HG02943 (cell line): ENCODE data around the gene TPCN2.
A peak's percentile ranks its signal among the peaks of the same experiment; 100 is the strongest.

ENCODE experiments used
- ATAC-seq: cut with Tn5 transposase; IDR thresholded peaks from one replicate; pipeline ENCODE4 v1.9.1; 2021; ENCODE audit warnings: mild to moderate bottlenecking, low read depth, moderate library complexity; ENCODE audit not compliant: unreplicated experiment

The TPCN2 gene

DNA sequence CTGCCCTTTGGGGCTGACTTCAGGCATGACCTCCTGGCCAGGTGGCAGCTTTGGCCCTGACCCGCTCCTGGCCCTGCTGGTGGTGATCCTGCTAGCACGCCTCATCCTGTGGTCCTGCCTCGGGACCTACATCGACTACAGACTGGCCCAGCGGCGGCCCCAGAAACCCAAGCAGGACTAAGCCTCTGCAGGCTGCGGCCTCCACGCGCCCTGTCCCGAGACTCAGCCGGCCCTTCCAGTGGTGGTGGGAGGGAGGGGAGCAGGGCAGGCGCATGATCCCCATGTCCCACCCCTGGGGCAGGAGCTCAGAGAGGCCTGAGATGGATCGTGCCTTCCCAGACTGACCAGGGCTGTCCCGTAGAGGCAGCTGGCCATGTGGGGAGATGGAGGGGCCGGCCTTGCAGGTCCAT is 109.1 kb downstream of the TPCN2 start:
- ATAC-seq: no peak

DNA sequence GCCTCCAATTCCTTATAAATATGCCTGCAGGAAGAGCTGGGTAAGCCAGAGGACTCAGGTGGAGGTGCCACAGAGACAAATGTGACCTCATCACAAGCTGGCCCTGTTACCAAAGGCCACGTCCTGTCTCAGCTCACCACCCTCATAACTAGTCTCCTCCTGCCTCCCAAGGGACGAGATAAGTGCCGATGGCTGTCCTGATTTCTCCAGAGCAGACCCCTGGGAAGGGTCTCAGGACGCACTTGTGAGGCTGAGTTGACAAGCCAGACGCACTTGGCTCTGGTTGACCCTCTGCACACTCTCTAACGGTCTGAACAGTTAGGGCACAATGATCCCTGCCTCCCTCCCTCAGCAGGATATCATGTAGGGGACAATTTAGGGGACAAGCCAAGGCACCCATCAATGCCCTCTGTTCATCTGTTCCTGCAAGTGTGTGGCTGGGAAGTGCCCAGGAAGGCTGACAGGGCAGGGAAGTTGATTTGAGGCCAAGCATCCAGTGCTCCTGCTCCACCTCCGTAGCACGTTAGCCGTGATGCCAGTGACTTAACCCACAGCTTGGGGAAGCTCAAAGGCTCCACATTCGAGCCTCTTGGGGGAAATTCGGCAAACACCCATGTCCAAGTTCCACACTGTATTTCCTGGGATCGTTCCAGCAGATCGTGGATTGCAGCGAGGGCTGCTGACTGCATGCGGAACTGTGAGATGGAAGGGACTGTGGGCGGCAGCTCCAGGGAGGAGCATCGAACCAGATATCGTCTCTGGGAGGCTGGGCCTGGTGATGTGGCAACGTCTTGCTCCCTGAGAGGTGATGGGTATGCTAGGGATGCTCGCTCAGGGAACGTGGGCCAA is 109.8 kb downstream of the TPCN2 start:
- ATAC-seq: no peak

- ATAC-seq: no peak
Measured at GRCh38 chr11:69159150-69159852, 110.6 kb downstream of the TPCN2 start.

DNA sequence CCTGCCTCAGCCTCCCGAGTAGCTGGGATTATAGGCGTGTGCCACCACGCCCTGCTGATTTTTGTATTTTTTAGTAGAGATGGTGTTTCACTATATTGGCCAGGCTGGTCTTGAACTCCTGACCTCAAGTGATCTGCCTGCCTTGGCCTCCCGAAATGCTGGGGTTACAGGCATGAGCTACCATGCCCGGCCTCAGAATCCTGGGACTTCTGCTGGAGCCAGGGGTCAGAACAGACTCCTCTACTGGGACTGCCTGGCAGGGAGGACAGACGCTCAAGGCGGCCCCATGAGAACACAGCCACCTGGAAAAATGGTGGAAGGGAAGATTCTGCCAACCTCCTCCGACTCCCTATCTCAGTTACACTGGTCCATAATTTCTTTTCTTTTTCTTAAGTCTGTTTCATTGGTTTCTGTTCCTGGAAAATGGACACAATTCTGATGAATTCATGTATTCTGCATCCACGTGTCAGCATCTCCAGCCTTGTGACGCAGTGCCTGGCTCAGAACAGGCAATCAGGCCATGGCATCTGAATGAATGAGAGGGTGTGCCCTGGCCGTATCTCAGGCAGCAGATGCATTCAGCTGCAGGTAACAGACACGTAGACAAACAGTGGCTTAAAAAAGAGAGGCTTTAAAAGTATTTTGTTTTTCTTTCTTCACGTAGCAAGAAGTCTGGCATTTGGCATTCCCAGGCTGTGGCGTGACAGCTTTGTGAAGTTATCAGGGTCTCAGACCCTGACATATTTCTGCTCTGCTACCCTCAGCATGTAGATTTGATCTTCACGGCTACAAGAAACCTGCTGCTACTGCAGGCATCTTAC is 111.8 kb downstream of the TPCN2 start:
- ATAC-seq: no peak

- no peak for ATAC-seq
Measured at GRCh38 chr11:69161117-69161407, 112.3 kb downstream of the TPCN2 start.

DNA sequence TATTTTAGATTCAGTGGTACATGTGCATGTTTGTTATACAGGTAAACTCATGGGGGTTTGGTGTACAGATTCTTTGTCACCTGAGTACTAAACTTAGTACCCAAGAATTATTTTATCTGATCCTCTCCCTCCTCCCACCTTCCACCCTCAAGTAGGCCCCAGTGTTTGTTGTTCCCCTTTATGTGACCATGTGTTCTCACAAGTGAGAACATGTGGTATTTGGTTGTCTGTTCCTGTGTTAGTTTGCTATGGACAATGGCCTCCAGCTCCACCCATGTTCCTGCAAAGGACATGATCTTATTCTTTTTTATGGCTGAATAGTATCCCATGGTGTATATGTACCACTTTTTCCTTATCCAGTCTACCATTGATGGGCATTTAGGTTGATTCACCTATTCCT is 113.8 kb downstream of the TPCN2 start:
- ATAC-seq: no peak

DNA sequence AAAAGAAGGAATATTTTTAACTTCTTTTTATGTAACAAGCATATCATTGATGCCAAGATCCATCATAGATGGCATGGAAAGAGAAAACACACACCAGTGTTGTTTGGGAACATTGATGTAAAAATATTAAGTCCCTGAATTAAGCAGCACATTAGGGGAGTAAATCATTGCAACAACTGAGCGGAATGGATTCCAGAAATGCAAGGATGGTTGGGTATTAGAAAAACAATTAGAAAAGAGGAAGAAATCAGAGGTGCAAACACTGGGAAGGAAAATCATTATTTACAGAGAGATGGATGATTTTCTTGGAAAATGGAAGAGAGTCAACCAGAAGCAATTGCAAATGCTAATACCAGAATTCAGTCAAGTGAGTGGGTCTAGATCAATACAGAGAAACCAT is 115.1 kb downstream of the TPCN2 start:
- ATAC-seq: no peak

DNA sequence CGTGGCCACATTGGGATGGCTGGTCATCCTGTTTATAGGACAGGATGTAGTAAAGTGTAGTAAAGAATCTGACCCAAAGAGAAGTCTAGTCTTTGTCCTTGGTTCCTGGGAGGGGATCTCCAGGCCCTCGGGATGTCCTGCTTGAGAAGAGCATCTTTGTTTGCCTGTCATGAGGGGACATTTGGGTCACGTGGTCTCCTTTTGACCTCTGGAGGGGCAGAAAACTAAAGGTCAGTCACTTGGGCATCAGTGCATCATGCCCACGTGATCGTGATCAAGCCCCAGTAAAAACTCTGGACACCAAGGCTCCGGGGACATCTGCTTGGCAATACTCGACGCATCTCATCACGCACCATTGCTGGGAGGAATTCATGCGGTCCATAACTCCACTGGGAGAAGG is 116.1 kb downstream of the TPCN2 start:
- no peak for ATAC-seq

- ATAC-seq: no peak
Measured at GRCh38 chr11:69165775-69166174, 117.0 kb downstream of the TPCN2 start.

- ATAC-seq: peak; percentile 77
Measured at GRCh38 chr11:69166218-69167115, 117.7 kb downstream of the TPCN2 start.

DNA sequence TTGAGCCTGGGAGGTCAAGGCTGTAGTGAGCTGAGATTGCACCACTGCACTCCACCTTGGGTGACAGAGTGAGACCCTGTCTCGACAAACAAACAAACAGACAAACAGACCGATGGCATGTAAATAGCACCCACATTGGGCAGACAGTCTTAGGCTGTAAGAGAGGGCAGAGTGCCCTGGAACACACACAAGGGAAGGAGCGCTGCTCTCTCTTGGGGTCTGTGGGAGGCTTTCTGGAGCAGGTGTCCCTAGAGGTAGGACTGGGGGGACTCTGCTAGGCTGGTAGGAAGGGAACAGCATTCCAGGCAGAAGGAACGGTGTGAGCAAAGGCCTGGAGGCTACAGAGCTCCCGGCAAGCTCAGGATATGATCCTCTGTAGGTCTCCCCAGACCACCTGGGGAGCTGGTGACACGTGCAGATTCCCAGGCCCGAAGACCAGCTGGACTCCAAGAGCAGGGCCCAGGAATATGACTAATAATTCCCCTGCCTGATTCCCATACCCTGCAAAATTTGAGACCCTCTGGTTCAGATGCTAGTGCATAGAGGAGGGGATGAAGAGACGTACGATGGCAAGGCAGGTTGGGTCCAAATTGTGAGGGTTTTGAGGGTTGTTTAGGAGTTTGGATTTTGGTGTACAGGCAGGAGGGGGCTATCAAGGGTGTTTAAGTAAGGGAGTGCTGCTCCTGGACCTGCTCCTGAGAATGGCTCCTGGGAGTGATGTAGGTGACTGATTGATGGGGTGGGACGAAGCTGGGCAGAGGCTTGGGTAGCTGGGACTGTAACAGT is 118.6 kb downstream of the TPCN2 start:
- ATAC-seq: no peak

DNA sequence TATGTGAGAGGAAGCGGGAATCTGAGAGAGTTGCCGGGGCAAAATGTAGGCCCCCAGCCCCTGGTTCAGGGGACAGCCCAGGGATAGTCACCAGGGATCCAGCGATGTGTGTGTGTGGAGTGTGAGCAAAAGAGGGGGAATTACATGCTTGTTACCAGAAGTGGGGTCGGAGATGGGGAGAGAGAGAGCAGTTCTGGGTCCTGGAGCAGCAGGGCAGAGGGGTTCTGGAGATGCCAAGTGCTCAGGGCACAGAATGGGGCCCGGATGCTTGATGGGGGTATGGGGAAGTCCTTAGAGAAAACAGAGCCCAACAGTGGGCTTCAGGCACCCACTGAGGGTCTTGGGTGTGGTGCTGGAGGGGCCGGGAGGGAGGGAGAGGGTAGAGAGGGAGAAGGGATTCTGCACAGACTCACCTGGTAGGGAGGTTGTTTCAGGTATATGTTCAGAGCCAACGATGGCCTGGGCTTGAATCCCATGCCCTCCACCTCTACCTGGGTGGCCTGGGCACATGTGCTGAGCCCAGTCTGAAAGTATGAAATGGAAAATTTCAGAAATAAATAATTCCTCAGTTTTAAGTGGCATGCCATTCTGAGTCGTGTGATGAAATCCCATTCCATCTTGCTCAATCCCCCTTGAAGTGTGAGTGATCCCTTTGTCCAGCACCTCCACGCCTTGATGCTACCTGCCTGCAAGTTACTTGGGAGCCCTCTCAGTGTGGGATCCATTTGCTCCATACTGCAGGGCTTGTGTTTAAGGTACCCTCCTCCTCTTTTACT is 119.4 kb downstream of the TPCN2 start:
- ATAC-seq: no peak

DNA sequence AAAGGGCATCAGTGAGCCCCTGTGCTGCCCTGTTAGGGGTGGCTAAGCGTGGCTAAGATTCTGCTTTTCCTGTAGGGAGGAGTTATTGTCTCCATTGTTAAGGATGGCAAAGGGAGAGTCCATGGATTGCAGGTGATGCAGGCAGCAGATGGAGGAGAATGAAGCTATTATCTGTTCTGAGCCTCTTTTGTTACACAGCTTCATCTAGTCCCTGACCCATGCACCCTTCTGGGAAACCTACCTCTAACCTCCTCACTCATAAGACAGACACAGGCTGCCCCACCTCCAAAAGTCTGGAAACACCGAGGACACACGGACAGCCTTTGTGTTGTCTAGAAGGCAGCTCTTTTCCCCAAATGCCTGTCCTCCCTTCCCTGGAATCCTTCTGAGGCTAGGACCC is 120.7 kb downstream of the TPCN2 start:
- no peak for ATAC-seq

GRCh38 chr11:69170704-69171103 is 122.0 kb downstream of the TPCN2 start:
- no peak for ATAC-seq

DNA sequence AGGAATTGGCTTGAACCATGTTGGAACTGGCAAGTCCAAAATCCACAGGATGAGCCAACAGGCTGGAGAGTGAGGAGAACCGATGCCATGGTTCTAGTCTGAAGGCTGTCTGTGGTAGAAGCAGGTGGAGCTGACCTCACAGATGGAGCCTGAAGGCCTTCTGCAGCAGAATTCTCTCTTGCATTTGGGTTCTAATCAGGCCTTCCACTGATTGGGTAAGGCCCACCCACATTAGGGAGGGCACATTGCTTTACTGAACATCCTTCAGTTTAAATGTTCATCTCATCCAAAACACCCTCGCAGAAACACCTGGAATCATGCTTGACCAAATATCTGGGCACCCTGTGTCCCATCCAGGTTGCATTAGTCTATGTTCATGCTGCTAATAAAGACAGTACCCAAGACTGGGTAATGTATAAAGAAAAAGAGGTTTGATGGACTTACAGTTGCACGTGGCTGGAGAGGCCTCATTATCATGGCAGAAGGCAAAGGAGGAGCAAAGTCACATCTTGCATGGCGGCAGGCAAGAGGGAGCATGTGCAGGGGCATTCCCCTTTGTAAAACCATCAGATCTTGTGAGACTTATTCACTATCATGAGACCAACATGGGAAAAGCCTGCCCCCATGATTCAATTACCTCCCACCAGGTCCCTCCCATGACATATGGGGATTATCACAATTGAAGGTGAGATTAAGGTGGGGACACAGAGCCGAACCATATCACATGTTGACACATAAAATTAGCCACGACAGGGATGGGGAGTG is 122.9 kb downstream of the TPCN2 start:
- ATAC-seq: no peak

GRCh38 chr11:69172674-69173073 is 123.9 kb downstream of the TPCN2 start:
- no peak for ATAC-seq

- ATAC-seq: no peak
Measured at GRCh38 chr11:69173331-69173730, 124.6 kb downstream of the TPCN2 start.

- no peak for ATAC-seq
Measured at GRCh38 chr11:69173925-69174581, 125.3 kb downstream of the TPCN2 start.
